Measurements from ENCODE around the gene TBATA. TPM values are rescaled to one million over a fixed set of nuclear protein-coding genes. Genes with fewer than 3 reads are reported as not detected.

Gene TBATA
- total RNA-seq, 1 donor from 2014 or later: not detected

GRCh38 chr10:70791386-70792039 is 6.3 kb upstream of the TBATA start:
- no peak for TF ChIP-seq CTCF (IDR thresholded peaks at IDR 0.05)

GRCh38 chr10:70786799-70787415 is 1.7 kb upstream of the TBATA start:
- ATAC-seq: no peak
- H3K36me3 ChIP-seq: no peaks in the 10 kb centered on the region
- intact Hi-C loops (cut with DNase I): no loop called here
- no peaks in the 10 kb centered on the region for H3K4me1 ChIP-seq
- DNase-seq: no peak
- no peak for TF ChIP-seq CTCF (IDR thresholded peaks at IDR 0.05)
- no peaks in the 10 kb centered on the region for H3K9me3 ChIP-seq
- H3K27ac ChIP-seq: no peak overlapping the region
- H3K27me3 ChIP-seq: no peaks in the 10 kb centered on the region
- no peak overlapping the region for H3K4me3 ChIP-seq

More at GRCh38 chr10:70791386-70792039, 6.3 kb upstream of the TBATA start:
- Histone ChIP-seq H3K9me3 (no peaks in the 10 kb centered on the region), H3K36me3 (no peaks in the 10 kb centered on the region), H3K27ac (no peak overlapping the region), H3K4me3 (no peak overlapping the region), H3K27me3 (no peaks in the 10 kb centered on the region), H3K4me1 (no peaks in the 10 kb centered on the region)
- DNase-seq (no peak), ATAC-seq (no peak)
- intact Hi-C loops (cut with DNase I): no loop called here

GRCh38 chr10:70784471-70784870 is 706 bp downstream of the TBATA start:
- H3K27ac ChIP-seq: no peak overlapping the region
- H3K4me1 ChIP-seq: no peaks in the 10 kb centered on the region
- intact Hi-C loops (cut with DNase I): no loop called here
- no peaks in the 10 kb centered on the region for H3K9me3 ChIP-seq
- TF ChIP-seq CTCF (IDR thresholded peaks at IDR 0.05): no peak
- ATAC-seq (no peak), DNase-seq (no peak)
- H3K36me3 ChIP-seq: no peaks in the 10 kb centered on the region
- no peaks in the 10 kb centered on the region for H3K27me3 ChIP-seq
- H3K4me3 ChIP-seq: no peak overlapping the region

GRCh38 chr10:70784016-70784415 is 1.2 kb downstream of the TBATA start:
- DNase-seq (no peak), ATAC-seq (no peak)
- intact Hi-C loops (cut with DNase I): no loop called here
- Histone ChIP-seq H3K36me3 (no peaks in the 10 kb centered on the region), H3K4me3 (no peak overlapping the region), H3K27ac (no peak overlapping the region), H3K27me3 (no peaks in the 10 kb centered on the region), H3K4me1 (no peaks in the 10 kb centered on the region), H3K9me3 (no peaks in the 10 kb centered on the region)
- TF ChIP-seq CTCF (IDR thresholded peaks at IDR 0.05): no peak

- no peak for TF ChIP-seq CTCF (IDR thresholded peaks at IDR 0.05)
- H3K27me3 ChIP-seq: no peaks in the 10 kb centered on the region
- H3K36me3 ChIP-seq: no peaks in the 10 kb centered on the region
- DNase-seq: no peak
- no peak for ATAC-seq
- H3K27ac ChIP-seq: no peak overlapping the region
- no peaks in the 10 kb centered on the region for H3K4me1 ChIP-seq
- H3K9me3 ChIP-seq: no peaks in the 10 kb centered on the region
- H3K4me3 ChIP-seq: no peak overlapping the region
- intact Hi-C loops (cut with DNase I): no loop called here
Measured at GRCh38 chr10:70782746-70783680, 2.2 kb downstream of the TBATA start.

Measured in upper lobe of right lung (tissue), 1 donor.